Measurements from ENCODE around the gene ATRNL1.

The ATRNL1 gene

GRCh38 chr10:115049318-115049717, 43.8 kb upstream of the ATRNL1 start:
- H3K4me1 ChIP-seq, result peaks cover 5% of the 10 kb centered on the region
- DNase-seq, result no peak
- no peaks in the 10 kb centered on the region for H3K36me3 ChIP-seq
- no peaks in the 10 kb centered on the region for H3K27me3 ChIP-seq
- no peak overlapping the region for H3K4me3 ChIP-seq (ENCODE audit: low read depth, low read length)
- no peak for TF ChIP-seq CTCF (IDR thresholded peaks at IDR 0.05; ENCODE audit: low read depth, low read length)
- no peaks in the 10 kb centered on the region for H3K9me3 ChIP-seq

- Histone ChIP-seq H3K4me3 (ENCODE audit: low read depth, low read length) (no peak overlapping the region), H3K9me3 (no peaks in the 10 kb centered on the region), H3K36me3 (no peaks in the 10 kb centered on the region), H3K4me1 (peaks cover 5% of the 10 kb centered on the region), H3K27me3 (no peaks in the 10 kb centered on the region)
- TF ChIP-seq CTCF (IDR thresholded peaks at IDR 0.05; ENCODE audit: low read depth, low read length), result no peak
- no peak for DNase-seq
Observed at GRCh38 chr10:115049960-115050359, 43.2 kb upstream of the ATRNL1 start.

- TF ChIP-seq CTCF (IDR thresholded peaks at IDR 0.05; ENCODE audit: low read depth, low read length), result no peak
- Histone ChIP-seq H3K4me1 (peaks cover 5% of the 10 kb centered on the region), H3K27me3 (no peaks in the 10 kb centered on the region), H3K4me3 (ENCODE audit: low read depth, low read length) (no peak overlapping the region), H3K36me3 (no peaks in the 10 kb centered on the region), H3K9me3 (no peaks in the 10 kb centered on the region)
- no peak for DNase-seq
Observed at GRCh38 chr10:115050375-115051010, 42.7 kb upstream of the ATRNL1 start.

- Histone ChIP-seq H3K27me3 (no peaks in the 10 kb centered on the region), H3K4me1 (peaks cover 5% of the 10 kb centered on the region), H3K9me3 (no peaks in the 10 kb centered on the region), H3K36me3 (no peaks in the 10 kb centered on the region), H3K4me3 (ENCODE audit: low read depth, low read length) (no peak overlapping the region)
- TF ChIP-seq CTCF (IDR thresholded peaks at IDR 0.05; ENCODE audit: low read depth, low read length), result no peak
- no peak for DNase-seq
Observed at GRCh38 chr10:115051216-115051615, 41.9 kb upstream of the ATRNL1 start.

- no peak for DNase-seq
- no peak for TF ChIP-seq CTCF (IDR thresholded peaks at IDR 0.05; ENCODE audit: low read depth, low read length)
- H3K4me1 ChIP-seq, result peaks cover 5% of the 10 kb centered on the region
- H3K36me3 ChIP-seq, result no peaks in the 10 kb centered on the region
- H3K4me3 ChIP-seq (ENCODE audit: low read depth, low read length), result no peak overlapping the region
- no peaks in the 10 kb centered on the region for H3K9me3 ChIP-seq
- no peaks in the 10 kb centered on the region for H3K27me3 ChIP-seq
Observed at GRCh38 chr10:115052226-115052625, 40.9 kb upstream of the ATRNL1 start.

GRCh38 chr10:115052728-115053127, 40.4 kb upstream of the ATRNL1 start:
- no peak for TF ChIP-seq CTCF (IDR thresholded peaks at IDR 0.05; ENCODE audit: low read depth, low read length)
- no peaks in the 10 kb centered on the region for H3K9me3 ChIP-seq
- H3K27me3 ChIP-seq, result no peaks in the 10 kb centered on the region
- H3K36me3 ChIP-seq, result no peaks in the 10 kb centered on the region
- peaks cover 5% of the 10 kb centered on the region for H3K4me1 ChIP-seq
- no peak overlapping the region for H3K4me3 ChIP-seq (ENCODE audit: low read depth, low read length)
- DNase-seq, result no peak

Data from BE2C (cell line).